GM19463 (cell line): ENCODE data around the gene MAN1C1.
"Not testable (repeated sequence)": the region's sequence is repeated elsewhere in the genome, so short reads cannot be mapped to it uniquely, and the experiment has no call there.

Experiments
- ATAC-seq: cut with Tn5 transposase; IDR thresholded peaks from one replicate; pipeline ENCODE4 v1.9.1; 2021; ENCODE audit warnings: mild to moderate bottlenecking, moderate library complexity; ENCODE audit not compliant: unreplicated experiment

MAN1C1 gene

DNA sequence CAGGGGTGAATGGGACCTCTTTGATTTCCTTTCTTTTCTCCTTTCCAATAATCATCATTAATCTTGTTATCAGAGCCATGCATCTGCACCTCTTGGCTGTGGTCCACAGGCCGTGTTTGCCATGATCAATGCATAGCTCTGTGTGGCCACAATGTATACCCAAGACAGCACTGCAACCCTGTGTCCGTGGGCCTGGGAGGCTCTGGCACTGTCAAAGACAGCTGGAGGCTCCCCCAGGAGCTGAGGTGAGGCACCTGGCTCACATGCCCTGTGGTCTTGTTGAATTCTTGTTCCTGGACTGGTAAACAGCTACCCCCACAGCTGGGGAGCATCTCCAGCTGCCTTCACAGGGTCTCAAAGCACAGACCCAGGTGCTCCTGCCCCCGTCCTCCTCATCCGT, 116.2 kb downstream of the MAN1C1 start:
- ATAC-seq = no peak

DNA sequence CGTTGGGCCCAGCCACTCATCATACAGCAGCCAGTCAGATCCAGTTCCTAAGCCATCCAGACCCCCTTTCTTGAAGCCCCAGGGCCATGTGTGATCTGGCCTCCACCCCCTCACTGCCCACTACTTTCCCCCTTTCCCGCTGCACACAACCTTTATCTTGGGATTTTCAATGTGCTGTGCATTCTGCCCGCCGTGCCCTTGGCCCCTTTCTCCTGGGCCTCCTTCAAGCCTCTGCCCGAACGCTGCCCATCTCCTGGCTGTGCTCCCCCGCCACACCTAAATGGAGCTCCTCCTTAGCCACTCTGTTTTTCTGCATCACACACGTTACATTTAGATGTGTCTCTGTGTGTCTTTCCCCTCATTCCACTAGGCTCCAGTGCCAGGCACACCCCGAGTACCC, 116.7 kb downstream of the MAN1C1 start:
- no peak for ATAC-seq

- ATAC-seq = not testable (repeated sequence)
Measured at GRCh38 chr1:25734991-25735390, 118.4 kb downstream of the MAN1C1 start.

DNA sequence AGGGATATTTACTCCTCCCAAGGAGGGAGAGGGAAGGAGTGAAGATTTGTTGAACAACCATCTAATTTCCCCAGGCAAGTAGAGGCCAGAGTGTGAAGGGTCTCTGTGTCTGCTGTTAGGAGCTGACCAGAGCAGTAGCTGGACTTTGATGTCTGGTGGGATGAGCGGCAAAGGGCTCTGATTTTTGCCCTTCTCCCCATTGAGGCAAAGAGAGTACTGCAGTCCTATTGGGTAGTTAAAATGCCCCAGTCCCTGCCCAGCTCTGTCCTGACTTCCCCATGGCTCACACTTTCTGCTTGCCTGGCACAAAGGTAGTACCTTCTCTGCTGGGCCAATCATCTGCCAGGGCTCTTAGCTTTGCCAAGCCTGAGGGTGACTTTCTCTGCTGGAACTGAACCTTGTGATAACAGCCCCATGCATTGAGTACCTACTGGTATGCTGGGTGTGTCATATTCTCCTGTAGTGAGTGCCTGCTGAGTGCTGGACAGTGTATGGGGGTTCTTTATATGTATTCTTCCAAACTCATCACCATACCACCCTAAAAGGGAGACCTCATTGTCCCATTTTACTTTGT, 119.5 kb downstream of the MAN1C1 start:
- ATAC-seq = no peak

- ATAC-seq = no peak
Measured at GRCh38 chr1:25737130-25737529, 120.5 kb downstream of the MAN1C1 start.

DNA sequence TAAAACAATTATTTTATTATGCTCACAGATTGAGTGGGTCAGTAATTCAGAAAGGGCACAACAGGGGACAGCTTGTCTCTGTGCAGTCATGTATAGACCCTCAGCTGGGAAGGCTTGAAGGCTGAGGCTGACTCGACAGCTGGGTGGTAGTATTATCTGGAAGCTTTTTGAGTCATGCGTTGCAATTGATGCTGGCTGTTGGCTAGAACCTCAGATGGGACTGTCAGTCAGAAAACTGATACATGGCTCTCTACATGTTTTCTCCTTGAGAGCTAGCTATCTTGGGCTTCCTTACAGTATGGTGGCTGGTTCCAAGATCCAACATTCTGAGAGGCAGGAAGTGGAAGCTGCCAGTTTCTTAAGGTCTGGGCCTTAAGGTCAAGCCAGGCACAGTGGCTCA, 121.9 kb downstream of the MAN1C1 start:
- ATAC-seq = no peak

DNA sequence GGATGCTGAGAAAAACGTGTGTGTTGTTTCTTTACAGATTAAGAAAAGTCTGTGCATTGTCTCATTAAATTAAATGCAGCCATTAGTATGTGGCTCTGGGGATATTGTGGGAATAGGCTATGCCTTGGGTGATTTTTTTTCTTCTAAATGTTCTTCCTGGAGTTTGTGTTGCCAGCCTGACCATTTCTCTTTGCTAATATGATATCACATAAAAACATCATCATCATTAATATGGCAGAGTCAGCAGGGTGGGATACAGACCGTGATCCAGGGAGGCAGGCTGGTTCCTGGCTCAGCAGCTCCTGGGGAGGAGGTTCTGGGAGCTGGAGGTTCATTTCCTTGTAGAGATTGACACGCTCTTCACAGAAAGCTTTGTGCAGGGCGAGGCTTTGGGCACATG, 122.8 kb downstream of the MAN1C1 start:
- no peak for ATAC-seq

GRCh38 chr1:25740071-25740470, 123.5 kb downstream of the MAN1C1 start:
- ATAC-seq = no peak

GRCh38 chr1:25742316-25742715, 125.7 kb downstream of the MAN1C1 start:
- no peak for ATAC-seq

DNA sequence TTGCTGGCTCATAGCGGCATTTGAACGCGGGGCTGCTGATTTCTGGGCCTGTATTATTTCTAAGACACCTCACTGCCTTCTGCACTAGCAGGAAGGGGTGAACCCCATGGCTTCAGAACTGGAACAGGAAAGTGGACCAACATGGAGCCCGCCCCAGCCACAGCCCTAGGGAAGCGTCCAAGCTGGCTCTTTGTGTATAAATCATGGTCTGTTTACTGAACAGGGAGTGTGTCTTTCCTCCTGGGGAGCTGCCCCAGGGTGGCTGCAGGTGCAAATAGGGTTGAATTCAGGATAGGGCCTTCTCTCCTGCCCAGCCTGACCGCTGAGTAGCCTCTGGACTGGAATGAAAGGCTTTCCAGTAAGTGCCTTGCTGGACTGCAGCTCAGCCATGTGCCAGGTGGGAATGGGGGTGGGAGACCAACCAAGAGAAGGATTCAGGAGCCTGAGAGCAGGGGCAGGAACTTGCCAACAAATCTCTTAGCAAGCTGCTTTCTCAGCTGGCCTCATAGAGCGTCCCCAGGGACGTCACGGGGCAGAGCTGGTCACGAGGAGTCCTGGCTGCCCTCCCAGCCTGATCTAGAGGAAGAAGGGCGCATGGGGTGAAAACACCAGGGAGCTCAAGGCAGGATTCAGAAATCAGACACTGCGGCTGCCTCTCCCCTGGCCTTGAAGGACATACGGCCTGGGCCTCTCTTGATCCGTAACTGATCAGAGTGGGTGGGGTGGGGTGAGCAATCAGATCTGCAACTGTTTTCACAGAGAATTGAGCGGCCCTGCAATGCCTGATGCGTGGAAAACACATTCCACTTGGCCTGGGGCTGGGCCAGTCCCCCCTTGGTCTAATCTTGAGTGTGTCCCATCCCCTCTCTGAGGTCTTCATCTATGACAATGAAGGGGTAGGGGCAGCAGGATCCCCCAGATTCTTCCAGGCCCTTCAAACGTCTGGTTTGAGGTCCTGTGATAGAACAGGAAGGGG, 126.9 kb downstream of the MAN1C1 start:
- no peak for ATAC-seq

DNA sequence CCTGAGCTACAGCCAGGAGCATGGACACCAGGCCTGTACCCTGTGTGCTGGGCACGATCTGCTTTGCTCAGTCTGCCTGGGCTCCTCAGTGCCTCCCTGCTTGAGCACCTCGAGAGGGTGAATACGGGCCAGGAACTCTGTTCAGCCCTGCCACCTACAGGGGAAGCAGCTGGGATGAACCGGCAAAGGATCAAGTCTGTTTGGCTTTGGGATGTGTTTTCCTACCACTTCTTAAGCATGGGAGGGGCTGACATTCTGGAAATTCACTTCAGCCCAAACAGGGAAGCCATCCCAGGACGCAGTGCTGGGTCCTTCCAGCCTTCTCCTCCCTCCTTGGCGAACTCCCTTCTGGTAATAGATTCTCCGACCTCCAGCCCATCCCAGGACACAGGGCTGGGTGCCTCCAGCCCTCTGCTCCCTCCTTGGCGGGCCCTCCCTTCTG, 127.6 kb downstream of the MAN1C1 start:
- ATAC-seq = no peak

- ATAC-seq = no peak
Measured at GRCh38 chr1:25744636-25745425, 128.2 kb downstream of the MAN1C1 start.

DNA sequence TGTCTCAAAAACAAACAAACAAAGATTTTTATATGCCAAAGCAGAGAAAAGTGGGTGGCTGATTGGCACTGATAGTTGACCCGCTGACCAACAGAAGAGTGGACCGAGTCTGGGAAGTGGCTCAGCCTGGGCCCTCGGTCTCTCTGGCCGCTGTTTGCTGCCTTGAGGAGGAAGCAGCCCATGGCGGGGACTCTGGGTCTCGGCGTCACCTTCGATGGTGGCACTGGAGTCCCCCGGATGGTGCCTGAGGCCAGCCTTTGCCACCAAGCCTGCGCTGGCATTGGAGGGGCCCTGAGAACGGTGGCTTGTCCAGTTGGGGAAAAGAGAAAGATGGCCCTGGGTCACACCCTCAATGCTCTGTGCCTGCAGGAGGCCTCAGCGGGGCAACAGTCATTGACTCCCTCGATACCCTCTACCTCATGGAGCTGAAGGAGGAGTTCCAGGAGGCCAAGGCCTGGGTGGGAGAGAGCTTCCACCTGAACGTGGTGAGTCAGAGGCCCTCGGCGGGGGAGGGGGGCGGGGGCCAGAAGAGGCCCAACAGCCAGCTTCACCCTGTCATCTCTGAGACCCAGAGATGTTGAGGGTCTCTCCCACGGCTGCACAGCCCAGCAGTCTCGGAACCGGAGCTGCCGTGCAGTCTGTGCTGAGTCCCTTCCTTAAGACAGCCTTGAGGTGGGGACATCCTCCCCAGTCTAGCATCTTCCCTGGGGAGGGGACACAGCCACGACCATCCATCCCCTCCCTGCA, 129.9 kb downstream of the MAN1C1 start:
- ATAC-seq = no peak

- ATAC-seq = no peak
Measured at GRCh38 chr1:25747046-25747719, 130.6 kb downstream of the MAN1C1 start.

- no peak for ATAC-seq
Measured at GRCh38 chr1:25748531-25749205, 132.1 kb downstream of the MAN1C1 start.

DNA sequence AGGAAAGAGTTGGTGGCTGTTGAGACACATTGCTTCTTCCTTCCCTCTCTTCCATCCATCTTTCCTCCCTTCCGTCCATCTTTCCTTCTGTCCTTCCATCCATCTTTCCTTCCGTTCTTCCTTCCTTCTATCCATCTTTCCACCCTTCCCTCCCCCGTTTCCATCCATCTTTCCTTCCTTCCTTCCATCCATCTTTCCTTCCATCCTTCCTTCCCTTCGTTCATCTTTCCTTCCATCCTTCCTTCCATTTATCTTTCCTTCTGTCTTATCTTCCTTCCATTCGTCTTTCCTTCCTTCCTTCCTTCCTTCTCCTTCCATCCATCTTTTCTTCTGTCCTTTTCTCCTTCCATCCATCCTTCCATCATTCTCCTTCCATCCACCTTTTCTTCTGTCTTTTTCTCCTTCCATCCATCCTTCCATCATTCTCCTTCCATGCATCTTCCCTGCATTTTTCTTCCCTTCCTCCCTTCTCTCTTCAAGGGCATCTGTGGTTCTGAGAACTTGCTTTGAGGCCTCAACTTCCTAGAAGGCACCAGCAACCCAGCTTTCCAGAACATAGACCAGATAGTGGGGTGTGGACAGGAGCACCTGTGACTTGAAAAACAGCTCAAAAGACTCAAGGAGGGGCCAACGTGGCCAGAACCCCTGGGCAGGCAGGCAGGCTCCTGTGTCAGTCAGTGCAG, 134.5 kb downstream of the MAN1C1 start:
- ATAC-seq = no peak

- ATAC-seq = no peak
Measured at GRCh38 chr1:25754470-25755181, 138.0 kb downstream of the MAN1C1 start.

DNA sequence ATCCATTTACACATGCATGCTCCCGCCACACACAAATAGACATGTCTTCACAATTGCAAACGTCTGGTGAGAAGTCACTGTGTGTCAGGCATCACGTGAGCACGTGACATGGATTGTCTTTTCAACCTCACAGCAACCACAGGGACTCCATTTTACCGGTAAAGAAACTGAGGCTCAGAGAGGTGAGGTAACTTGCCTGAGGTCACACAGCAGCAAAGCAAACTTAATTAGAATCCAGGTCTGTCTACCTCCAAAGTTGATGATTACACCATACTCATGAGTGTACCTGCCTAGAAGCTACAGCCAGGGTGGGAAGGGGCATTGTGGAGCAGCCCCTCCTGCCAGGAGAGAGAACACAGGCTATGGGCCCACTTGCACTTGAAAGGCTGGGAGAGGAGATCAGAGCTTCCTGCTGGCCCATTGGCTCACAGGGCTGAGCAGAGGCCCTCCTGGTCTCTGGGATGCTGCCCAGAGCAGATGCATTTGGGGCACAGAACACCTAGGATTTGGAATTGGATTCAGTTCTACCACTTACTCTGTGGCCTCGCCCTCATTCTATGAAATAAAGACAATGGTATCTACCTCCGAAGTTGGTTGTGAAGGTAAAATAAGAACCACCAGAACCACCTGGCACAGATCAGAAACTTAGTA, 139.0 kb downstream of the MAN1C1 start:
- no peak for ATAC-seq
